ENCODE results near the gene ENAH. TPM values are rescaled to one million over a fixed set of nuclear protein-coding genes. Genes with fewer than 3 reads are reported as not detected.

ENAH gene
- polyA plus RNA-seq, 1 of the 3 experiments (the other 2 are of a cell fraction): 48.9 TPM

GRCh38 chr1:225465793-225466517, 187.0 kb downstream of the ENAH start (continued):
- TF ChIP-seq, protein P1, sequence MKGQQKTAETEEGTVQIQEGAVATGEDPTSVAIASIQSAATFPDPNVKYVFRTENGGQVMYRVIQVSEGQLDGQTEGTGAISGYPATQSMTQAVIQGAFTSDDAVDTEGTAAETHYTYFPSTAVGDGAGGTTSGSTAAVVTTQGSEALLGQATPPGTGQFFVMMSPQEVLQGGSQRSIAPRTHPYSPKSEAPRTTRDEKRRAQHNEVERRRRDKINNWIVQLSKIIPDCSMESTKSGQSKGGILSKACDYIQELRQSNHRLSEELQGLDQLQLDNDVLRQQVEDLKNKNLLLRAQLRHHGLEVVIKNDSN (IDR thresholded peaks at IDR 0.05; ENCODE audit: borderline replicate concordance, low read depth): no peak

- CTCF ChIA-PET: interaction anchor here (1.2 to 6.9 kb wide), 5 partner anchors 10 to 600 kb away, joined by 3 to 98 read pairs (median 4); partner anchors contain the start of gene SRP9
- no peak for TF ChIP-seq ELF1 (IDR thresholded peaks at IDR 0.05)
- TF ChIP-seq, protein P2, sequence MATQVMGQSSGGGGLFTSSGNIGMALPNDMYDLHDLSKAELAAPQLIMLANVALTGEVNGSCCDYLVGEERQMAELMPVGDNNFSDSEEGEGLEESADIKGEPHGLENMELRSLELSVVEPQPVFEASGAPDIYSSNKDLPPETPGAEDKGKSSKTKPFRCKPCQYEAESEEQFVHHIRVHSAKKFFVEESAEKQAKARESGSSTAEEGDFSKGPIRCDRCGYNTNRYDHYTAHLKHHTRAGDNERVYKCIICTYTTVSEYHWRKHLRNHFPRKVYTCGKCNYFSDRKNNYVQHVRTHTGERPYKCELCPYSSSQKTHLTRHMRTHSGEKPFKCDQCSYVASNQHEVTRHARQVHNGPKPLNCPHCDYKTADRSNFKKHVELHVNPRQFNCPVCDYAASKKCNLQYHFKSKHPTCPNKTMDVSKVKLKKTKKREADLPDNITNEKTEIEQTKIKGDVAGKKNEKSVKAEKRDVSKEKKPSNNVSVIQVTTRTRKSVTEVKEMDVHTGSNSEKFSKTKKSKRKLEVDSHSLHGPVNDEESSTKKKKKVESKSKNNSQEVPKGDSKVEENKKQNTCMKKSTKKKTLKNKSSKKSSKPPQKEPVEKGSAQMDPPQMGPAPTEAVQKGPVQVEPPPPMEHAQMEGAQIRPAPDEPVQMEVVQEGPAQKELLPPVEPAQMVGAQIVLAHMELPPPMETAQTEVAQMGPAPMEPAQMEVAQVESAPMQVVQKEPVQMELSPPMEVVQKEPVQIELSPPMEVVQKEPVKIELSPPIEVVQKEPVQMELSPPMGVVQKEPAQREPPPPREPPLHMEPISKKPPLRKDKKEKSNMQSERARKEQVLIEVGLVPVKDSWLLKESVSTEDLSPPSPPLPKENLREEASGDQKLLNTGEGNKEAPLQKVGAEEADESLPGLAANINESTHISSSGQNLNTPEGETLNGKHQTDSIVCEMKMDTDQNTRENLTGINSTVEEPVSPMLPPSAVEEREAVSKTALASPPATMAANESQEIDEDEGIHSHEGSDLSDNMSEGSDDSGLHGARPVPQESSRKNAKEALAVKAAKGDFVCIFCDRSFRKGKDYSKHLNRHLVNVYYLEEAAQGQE (IDR thresholded peaks at IDR 0.05; ENCODE audit: low read depth, low read length): no peak
- no peak for TF ChIP-seq GABPA (IDR thresholded peaks at IDR 0.05; ENCODE audit: low read depth)
- TF ChIP-seq RCOR1 (IDR thresholded peaks at IDR 0.05; ENCODE audit: low read length): no peak
- no peak for TF ChIP-seq IRF3 (IDR thresholded peaks at IDR 0.05; ENCODE audit: low read depth, low read length)
- TF ChIP-seq EP300 (IDR thresholded peaks at IDR 0.05; ENCODE audit: borderline replicate concordance in 1 of 2, low read depth in 1 of 2, low read length in 1 of 2): no peak
- TF ChIP-seq CTCF (IDR thresholded peaks at IDR 0.05): no peak
- TF ChIP-seq EZH2phosphoT487 (IDR thresholded peaks at IDR 0.05; ENCODE audit: borderline replicate concordance, low read depth): no peak
- no peak for TF ChIP-seq SMC3 (IDR thresholded peaks at IDR 0.05; ENCODE audit: low read depth, low read length)
- no peak for TF ChIP-seq YY1 (IDR thresholded peaks at IDR 0.05; ENCODE audit: low read depth)
- TF ChIP-seq SIN3A (IDR thresholded peaks at IDR 0.05; ENCODE audit: borderline replicate concordance, low read depth, low read length): no peak
- TF ChIP-seq GATA2 (CRISPR knock-in tag; IDR thresholded peaks at IDR 0.05): no peak
- TF ChIP-seq, protein P1 (IDR thresholded peaks at IDR 0.05; ENCODE audit: borderline replicate concordance, low read depth): no peak
- TF ChIP-seq PBX3 (IDR thresholded peaks at IDR 0.05): no peak
Measured at GRCh38 chr1:225464851-225465792, 187.8 kb downstream of the ENAH start.

More at GRCh38 chr1:225464851-225465792, 187.8 kb downstream of the ENAH start:
- POLR2A ChIA-PET: interaction anchor here (0.7 kb wide), 1 partner anchor 312 kb away, joined by 3 read pairs; the partner anchor contains the start of gene SRP9
- no peak overlapping the region for H3K27ac ChIP-seq (ENCODE audit: low read depth in 2 of 2, low read length in 1 of 2)
- peaks cover 10 to 35% of the 10 kb centered on the region in 2 experiments; a peak in 3 of 4 replicates for H3K4me1 ChIP-seq (ENCODE audit: control insufficient read depth in 1 of 2, insufficient read depth in 2 of 2, low read depth in 1 of 2, low read length in 1 of 2)
- no peaks in the 10 kb centered on the region for H3K9me3 ChIP-seq
- DNase-seq: no peak
- no peak overlapping the region for H2AFZ ChIP-seq (ENCODE audit: low read depth)
- H3K9ac ChIP-seq: no peak overlapping the region
- H3K4me2 ChIP-seq: no peak overlapping the region
- no peaks in the 10 kb centered on the region for H3K79me2 ChIP-seq (ENCODE audit: insufficient read depth)
- no peaks in the 10 kb centered on the region for H3F3A ChIP-seq (replicated peaks; ENCODE audit: insufficient read depth)
- no peaks in the 10 kb centered on the region for H4K20me1 ChIP-seq (ENCODE audit: insufficient read depth)
- no peaks in the 10 kb centered on the region for H3K9me2 ChIP-seq
- no peaks in the 10 kb centered on the region for H3K27me3 ChIP-seq (ENCODE audit: insufficient read depth)
- no peak overlapping the region for H3K4me3 ChIP-seq (ENCODE audit: low read depth in 2 of 2, low read length in 1 of 2)
- 85% methylated on average over 13 of the region's 15 CpGs for WGBS (ENCODE audit: low lambda C conversion rate)
- no peaks in the 10 kb centered on the region for H3K36me3 ChIP-seq (replicated peaks in 1 of 2; ENCODE audit: control insufficient read depth in 1 of 2, insufficient read depth in 2 of 2, low read length in 1 of 2)
